ENCODE measurements around the gene TEX55.
"Not testable (repeated sequence)": the region's sequence is repeated elsewhere in the genome, so short reads cannot be mapped to it uniquely, and the experiment has no call there.

TEX55 gene

GRCh38 chr3:119145500-119146167 is at the start of gene TEX55:
TSS of gene TEX55 (plus strand) at chr3:119146165. CDS start at chr3:119146190, 25 bp downstream.
- DNase-seq, result peak; percentile 8

DNA sequence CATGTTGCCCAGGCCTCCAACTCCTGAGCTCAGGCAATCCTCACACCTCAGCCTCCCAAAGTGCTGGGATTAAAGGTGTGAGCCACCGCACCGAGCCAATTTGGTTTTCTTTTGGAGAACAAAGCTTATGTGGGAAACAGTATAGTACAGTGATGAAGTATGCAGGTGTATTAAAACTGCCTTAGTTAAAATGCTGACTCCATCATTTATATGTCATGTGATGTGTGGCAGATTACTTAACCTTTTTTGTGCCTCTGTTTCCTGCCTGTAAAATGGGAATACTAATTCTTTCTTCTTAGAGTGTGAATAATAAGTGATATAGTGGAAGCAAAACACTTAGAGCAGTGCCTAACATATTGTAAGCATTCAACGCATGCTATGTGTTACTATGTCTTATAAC is 48.0 kb upstream of the TEX55 start:
- no peak for DNase-seq

DNA sequence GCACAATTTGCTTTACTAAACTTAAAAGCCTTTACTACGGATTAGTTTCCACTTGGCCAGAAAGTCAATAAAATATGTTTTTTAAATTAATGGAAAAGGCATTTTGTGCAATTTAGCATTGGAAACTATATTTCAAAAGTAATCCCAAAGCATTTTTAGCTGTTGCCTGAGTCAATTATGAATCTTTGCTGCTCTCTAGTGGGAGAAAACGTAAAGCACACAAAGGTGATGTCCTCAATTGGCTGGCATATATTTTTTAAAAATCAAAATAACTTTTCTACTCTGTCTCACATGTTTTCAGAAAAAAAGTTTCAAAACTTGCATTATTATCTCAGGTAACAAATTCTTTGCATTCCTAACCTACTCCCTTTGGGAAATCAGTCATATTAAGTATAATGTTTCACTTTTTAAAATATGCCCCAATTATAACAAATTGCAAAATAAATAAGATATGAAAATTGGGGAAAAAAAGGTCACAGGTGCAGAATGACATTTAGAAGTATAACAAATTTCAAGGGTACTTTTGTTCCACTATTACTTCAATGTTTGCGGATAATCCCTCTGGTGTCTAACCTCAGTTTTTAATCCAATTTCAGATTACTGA is 47.2 kb upstream of the TEX55 start:
- peak; percentile 43 for DNase-seq

GRCh38 chr3:119099785-119100184 is 46.2 kb upstream of the TEX55 start:
- no peak for DNase-seq

DNA sequence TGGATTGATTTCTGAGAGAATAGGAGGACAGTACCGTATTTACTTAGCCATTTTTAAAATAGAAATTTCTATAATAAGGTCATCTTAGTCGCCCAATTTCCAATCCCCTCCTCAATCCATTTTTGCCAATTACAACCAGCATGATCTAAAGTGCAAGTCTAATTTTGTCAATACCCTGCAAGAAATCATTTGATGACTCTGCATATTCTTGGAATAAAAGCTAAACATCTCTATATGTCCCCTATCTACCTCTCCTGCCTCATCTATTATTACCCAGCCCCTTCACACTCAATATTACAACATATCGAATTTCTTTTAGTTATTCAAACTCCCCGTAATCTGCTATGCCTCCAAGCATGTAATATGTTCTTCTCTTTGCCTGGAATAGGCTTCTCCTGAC is 41.9 kb upstream of the TEX55 start:
- DNase-seq, result no peak

GRCh38 chr3:119118330-119118729 is 27.6 kb upstream of the TEX55 start:
- DNase-seq, result not testable (repeated sequence)

- DNase-seq, result no peak
Observed at GRCh38 chr3:119120480-119120879, 25.5 kb upstream of the TEX55 start.

DNA sequence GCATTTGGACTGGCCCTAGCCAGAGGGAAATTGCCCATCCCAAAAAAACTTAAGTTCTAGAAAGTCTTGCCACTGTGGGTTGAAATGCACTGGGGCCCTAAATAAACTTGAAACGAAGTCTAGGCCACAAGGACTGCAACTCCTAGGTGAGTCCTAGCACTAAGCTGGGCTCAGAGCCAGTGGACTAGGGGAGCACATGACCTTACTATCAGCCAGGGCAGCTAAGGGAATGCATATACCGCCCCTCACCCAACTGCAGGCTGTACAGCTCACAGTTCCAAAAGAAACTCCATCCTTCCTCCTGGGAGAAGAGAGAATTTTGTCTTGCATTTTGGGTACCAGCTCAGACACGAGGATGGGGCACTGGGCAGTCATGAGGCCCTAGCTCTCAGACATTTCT is 23.6 kb upstream of the TEX55 start:
- DNase-seq, result no peak

GRCh38 chr3:119125342-119125741 is 20.6 kb upstream of the TEX55 start:
- no peak for DNase-seq

DNA sequence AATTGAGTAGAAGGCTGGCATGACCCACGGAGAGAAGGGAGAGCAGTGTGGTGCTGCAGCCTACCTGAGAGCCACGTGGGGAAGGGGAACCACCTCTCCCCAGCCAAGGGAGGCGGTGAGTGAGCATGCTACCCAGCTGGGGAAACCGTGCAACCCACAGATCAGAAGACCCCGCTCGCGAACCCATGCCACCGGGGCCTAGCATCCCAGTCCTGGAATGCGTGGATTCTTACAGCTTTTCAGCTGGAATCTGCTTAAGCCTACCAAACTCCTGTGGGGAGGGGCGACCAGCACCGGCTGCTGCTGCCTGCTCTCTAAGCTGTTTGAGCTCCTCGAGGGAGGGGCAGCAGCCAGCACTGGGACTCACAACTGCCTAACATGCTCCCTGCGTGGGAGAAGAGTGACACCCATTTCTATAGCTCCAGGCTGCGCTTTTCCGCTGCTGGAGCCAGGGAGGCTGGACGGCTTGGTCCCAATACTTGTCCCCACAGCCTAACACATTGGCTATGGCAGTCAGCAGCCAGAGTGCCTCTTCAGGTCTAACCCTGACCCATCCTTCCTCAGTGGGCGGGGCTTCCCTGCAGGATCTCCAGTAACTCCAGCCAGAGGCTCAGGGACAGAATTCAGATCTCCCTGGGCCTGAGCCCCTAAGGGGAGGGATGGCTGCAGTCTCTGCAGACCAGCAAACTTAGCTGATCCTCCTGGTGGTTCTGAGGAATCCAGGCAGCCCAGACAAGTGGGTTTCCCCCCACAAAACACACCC is 20.0 kb upstream of the TEX55 start:
- DNase-seq, result no peak

DNA sequence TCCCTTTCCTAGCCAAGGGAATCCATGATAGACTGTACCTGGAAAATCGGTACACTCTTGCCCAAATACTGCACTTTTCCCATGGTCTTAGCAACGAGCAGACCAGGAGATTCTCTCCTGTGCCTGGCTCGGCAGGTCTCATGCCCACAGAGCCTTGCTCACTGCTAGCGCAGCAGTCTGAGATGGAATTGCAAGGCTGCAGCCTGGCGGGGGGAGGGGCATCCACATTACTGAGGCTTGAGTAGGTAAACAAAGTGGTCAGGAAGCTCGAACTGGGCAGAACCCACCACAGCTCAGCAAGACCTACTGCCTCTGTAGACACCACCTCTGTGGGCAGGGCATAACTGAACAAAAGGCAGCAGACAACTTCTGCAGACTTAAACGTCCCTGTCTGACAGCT is 15.7 kb upstream of the TEX55 start:
- DNase-seq, result not testable (repeated sequence)

GRCh38 chr3:119132291-119132690 is 13.7 kb upstream of the TEX55 start:
- DNase-seq, result not testable (repeated sequence)

DNA sequence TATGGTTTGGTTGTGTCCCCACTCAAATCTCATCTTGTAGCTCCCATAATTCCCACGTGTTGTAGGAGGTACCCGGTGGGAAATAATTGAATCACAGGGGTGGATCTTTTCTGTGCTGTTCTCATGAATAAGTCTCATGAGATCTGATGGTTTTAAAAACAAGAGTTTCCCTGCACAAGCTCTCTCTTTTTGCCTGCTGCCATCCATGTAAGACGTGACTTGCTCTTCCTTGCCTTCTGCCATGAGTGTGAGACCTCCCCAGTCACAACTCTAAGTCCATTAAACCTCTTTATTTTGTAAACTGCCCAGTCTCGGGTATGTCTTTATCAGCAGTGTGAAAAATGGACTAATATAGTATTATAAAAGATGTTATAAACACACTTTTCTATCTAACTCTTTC is 6.6 kb upstream of the TEX55 start:
- DNase-seq, result not testable (repeated sequence)

DNA sequence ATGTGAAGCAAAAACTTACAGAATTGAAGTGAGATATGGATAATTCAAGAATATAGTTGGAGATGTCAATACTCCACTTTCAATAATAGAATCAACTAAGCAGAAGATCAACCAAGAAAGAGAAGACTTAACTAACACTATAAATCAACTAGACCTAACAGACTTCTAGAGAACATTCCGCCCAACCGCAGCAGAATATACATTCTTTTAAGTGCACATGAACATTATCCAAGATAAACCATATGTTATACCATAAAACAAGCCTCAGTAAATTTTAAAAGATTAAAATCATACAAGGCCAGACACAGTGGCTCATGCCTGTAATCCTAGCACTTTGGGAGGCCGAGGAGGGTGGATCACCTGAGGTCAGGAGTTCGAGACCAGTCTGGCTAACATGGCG is 5.5 kb upstream of the TEX55 start:
- DNase-seq, result no peak

DNA sequence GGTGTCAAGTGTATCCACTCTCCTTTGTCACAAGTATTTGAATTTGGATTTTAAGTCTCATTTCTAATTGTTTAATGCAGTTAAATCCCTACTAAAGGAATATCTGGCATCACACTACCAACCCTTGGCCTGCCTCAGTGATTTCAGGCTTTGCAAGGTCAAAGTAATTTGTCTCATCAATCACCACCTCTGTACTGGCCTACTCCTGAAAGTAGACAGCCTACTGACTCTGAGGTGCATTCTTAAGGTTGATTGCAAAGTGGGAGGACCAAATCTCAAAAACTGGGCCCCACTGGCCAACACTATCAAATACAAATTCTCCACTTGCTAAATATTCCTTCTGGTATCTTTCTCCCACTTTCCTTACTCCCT is 851 bp upstream of the TEX55 start:
- no peak for DNase-seq

DNA sequence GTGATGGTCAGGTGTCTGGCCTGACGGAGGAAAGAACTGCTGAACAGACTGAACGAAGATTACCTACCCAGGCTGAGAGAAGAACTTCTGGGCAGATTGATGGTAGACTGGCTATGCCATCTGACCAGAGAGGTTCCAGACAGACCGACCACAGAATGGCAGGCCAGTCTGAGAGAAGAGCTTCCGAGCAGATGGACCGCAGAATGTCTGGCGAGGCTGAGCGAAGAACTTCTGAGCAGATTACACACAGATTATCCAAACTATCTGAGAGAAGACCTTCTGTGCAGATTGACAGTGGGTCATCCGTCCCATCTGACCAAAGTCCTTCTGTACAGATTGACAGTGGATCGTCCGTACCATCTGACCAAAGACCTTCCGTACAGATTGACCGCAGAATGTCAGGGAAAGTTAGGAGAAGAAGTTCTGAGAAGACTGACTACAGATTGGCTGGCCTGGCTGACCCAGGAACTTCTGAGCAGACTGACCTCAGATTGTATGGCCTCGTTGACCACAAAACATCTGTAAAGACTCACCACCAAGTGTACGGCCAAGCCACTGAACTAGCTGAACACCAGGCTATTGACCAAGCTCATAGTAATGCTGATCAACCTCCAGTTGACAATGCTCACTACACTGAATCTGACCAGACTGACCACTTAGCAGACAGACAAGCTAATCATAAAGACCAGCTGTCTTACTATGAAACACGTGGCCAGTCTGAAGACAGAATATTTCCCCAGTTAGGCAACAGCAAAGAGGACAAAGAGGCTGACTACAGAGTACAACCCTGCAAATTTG is 812 bp downstream of the TEX55 start:
- DNase-seq, result no peak

DNA sequence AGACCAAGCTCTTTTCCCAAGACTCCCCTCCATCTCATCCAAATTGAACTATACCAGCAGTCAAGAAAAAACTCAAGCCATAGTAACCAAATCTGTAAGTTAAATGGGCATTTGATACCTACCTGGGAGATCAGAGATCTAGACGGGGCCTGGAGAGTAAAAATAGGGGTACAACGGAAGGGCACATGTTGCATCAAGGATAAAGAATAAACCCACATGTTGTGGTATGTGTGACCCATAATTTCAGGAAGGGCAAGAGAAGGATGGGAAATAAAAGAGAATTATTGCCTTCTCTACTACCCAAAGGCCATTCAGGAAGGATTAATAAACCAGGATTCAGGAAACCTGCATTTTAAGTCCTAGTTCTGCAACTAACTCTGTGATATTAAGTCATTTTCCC is 1.5 kb downstream of the TEX55 start:
- no peak for DNase-seq

DNA sequence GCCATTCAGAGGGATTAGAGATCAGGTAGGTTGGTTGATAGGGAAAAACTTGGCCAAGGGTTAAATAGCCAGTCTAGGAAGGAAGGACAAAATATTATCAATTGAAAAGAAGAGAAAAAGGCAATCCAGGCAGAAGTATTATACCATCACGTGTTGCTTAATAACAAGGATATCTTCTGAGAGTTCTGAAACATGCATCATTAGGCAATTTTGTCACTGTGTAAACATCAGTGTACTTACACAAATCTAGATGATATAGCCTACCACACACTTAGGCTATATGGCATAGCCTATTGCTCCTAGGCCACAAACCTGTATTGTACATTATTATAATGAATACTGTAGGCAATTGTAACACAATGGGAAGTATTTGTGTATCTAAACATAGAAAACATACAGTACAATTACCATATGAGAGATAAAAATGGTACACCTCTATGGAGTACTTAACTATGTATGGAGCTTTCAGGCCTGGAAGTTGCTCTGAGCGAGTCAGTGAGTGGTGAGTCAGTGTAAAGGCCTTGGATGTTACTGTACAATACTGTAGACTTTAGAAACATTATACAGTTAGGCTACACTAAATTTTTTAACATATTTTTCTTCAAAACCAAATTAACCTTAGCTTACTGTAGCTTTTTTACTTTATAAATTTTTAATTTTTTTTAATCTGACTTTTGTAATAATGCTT is 2.7 kb downstream of the TEX55 start:
- no peak for DNase-seq

GRCh38 chr3:119149484-119149883 is 3.5 kb downstream of the TEX55 start:
- no peak for DNase-seq

DNA sequence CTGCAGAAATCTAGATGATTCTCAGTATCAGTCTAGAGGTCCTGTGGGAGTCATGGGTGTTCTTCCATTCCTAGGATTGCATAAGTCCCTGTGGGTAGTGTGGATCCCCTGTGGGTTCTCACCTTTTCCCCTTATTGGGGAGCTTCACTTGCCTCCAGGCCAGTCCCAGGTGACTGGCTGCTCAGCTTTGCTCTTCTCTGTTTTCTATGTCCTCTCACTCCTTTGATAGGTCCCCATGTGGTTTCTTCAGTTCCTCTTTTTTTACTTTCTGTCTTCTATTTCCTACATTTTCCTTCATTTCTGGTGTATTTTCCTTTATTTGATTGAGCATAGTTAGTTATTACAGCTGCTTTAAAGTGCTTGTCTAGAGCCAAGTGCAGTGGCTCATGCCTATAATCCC is 10.9 kb downstream of the TEX55 start:
- DNase-seq, result no peak

DNA sequence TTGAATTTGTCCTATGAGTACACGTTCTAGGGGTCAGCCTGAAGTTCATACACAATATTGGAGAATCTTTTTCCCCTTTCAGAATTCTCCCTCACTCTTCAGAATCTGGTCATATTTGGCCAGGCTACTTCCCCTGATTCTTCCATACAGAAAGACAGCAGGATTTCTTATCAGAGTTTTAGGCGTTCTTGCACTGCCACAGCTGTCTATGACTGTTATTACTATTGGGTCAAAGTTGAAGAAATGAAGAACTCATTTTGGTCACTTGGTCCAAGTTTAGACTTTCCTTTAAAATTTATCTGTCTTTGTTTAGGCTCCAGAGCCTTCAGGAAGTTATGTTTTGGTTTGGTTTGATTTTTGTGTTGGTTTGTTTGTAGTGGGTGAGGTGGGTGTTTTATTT is 12.0 kb downstream of the TEX55 start:
- no peak for DNase-seq

DNA sequence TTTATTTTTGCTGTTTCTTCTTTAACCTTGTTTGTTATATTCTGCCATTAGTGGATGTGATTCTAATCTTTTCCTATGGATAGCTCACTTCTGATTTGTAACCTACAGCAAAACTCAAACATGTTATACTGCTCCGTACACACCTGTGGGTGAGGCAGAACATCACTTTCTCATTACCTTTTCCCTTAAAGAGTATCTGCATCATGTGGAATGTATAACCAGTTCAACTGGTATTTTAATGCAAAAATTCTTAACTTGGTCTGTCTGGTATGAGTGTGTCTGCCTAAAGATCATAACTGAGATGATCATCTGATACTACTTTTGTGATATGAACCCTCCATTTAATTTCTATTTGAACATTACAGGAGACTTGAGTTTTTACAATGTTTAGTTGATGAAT is 14.4 kb downstream of the TEX55 start:
- DNase-seq, result no peak

GRCh38 chr3:119160815-119161214 is 14.8 kb downstream of the TEX55 start:
- DNase-seq, result no peak

Measured in RPMI8226 (cell line).